Thyroid gland (tissue), 4 donors: ENCODE data around the gene RNF224.

Experiments used
- CTCF ChIP-seq, 6 experiments: fragments of 200-600 bp in 3 of 6; fragments of 450-650 bp in 3 of 6; sonication (generic) in 3 of 6; IDR thresholded peaks; one replicate each; pipeline ENCODE4 v1.5.1; 2016 to 2019; ENCODE audit warnings: antibody characterized with exemption in 6 of 6, mild to moderate bottlenecking in 2 of 6, inconsistent platforms in 1 of 6, moderate library complexity in 1 of 6
- POLR2A ChIP-seq, 2 donors: fragments of 450-650 bp; IDR thresholded peaks; one replicate each; pipeline ENCODE4 v1.6.1; 2017; ENCODE audit warnings: antibody characterized with exemption in 2 of 2, mild to moderate bottlenecking in 2 of 2, moderate library complexity in 1 of 2

GRCh38 chr9:137190315-137190856 is 36.9 kb upstream of the RNF224 start:
- TF ChIP-seq CTCF (IDR thresholded peaks at IDR 0.05) (no peak), POLR2A (IDR thresholded peaks at IDR 0.05) (no peak)
